B cell (primary cell): ENCODE data around the gene ERC1. TPM values are rescaled to one million over a fixed set of nuclear protein-coding genes. Genes with fewer than 3 reads are reported as not detected.

Experiments
- ATAC-seq: fragments of 200-7000 bp; cut with Tn5 transposase; one replicate; pipeline ENCODE4 v1.10.0; 2021; ENCODE audit warnings: low read depth, mild to moderate bottlenecking, moderate number of reproducible peaks, moderate library complexity
- CTCF ChIA-PET: fragments of 350-600 bp; sonication (Branson Sonifier 250); formaldehyde crosslinking; loops from one replicate; lab custom pipeline; 2021; ENCODE audit warnings: antibody characterized with exemption, inconsistent platforms; lab: Charles Lee
- POLR2A ChIA-PET: fragments of 350-600 bp; sonication (Branson Sonifier 250); formaldehyde crosslinking; loops from one replicate; lab custom pipeline; 2021; ENCODE audit warnings: antibody characterized with exemption; lab: Charles Lee
- DNase-seq: peaks from one replicate; pipeline ENCODE4 v3.0.0; 2013
- H2AFZ ChIP-seq: 2 replicates; pipeline ENCODE4 v1.6.1; 2012; ENCODE audit warnings: mild to moderate bottlenecking, low read depth, low read length; ENCODE audit not compliant: insufficient read depth, poor library complexity, severe bottlenecking
- H3K27ac ChIP-seq, 2 donors: 1 replicate in 1 of 2; 2 replicates in 1 of 2; pipeline ENCODE4 v1.5.1; 2012 to 2013; ENCODE audit warnings: low read length in 2 of 2, mild to moderate bottlenecking in 2 of 2, moderate library complexity in 1 of 2
- H3K27me3 ChIP-seq, 4 experiments: fragments of 200-600 bp in 1 of 4; sonication (generic) in 1 of 4; replicated peaks in 1 of 4; 1 replicate in 2 of 4; 2 replicates in 2 of 4; pipeline versions ENCODE4 v1.6.1 to v1.7.0; 2013 to 2016; ENCODE audit warnings: low read length in 3 of 4, mild to moderate bottlenecking in 2 of 4, mixed read lengths in 1 of 4, moderate library complexity in 1 of 4; ENCODE audit not compliant: insufficient read depth in 4 of 4, control insufficient read depth in 3 of 4; ENCODE audit errors: control extremely low read depth in 1 of 4
- H3K36me3 ChIP-seq, 2 experiments: replicated peaks in 1 of 2; 1 replicate in 1 of 2; 2 replicates in 1 of 2; pipeline versions ENCODE4 v1.6.1 to v1.7.1; 2013; ENCODE audit warnings: low read length in 1 of 2; ENCODE audit not compliant: insufficient read depth in 2 of 2, control insufficient read depth in 1 of 2; ENCODE audit errors: control extremely low read depth in 1 of 2, extremely low read depth in 1 of 2
- H3K4me1 ChIP-seq, 2 donors: fragments of 200-600 bp in 1 of 2; sonication (generic) in 1 of 2; 1 replicate in 1 of 2; 2 replicates in 1 of 2; pipeline versions ENCODE4 v1.5.1 to v1.6.1; 2013 to 2017; ENCODE audit warnings: low read length in 2 of 2; ENCODE audit not compliant: control insufficient read depth in 2 of 2, insufficient read depth in 2 of 2
- H3K4me2 ChIP-seq: replicated peaks from 2 replicates; pipeline ENCODE3; 2012; ENCODE audit warnings: mild to moderate bottlenecking, low read depth, low read length; ENCODE audit not compliant: poor library complexity, severe bottlenecking
- H3K4me3 ChIP-seq, 5 experiments: fragments of 200-600 bp in 1 of 5; sonication (generic) in 1 of 5; 1 replicate in 3 of 5; 2 replicates in 2 of 5; pipeline versions ENCODE4 v1.5.1 to v1.7.0; 2011 to 2016; ENCODE audit warnings: low read length in 4 of 5, mild to moderate bottlenecking in 4 of 5, low read depth in 2 of 5, control low read depth in 1 of 5, moderate library complexity in 1 of 5; ENCODE audit not compliant: insufficient read depth in 1 of 5; ENCODE audit errors: control extremely low read depth in 1 of 5, extremely low read depth in 1 of 5
- H3K79me2 ChIP-seq: fragments of 200-600 bp; sonication (generic); one replicate; pipeline ENCODE4 v1.6.0; 2016; ENCODE audit warnings: low read length; ENCODE audit not compliant: control insufficient read depth, insufficient read depth
- H3K9ac ChIP-seq: fragments of 200-600 bp; sonication (generic); 2 replicates; pipeline ENCODE4 v1.6.1; 2017; ENCODE audit warnings: mild to moderate bottlenecking, low read length, moderate library complexity
- H3K9me3 ChIP-seq, 3 donors: one replicate each; pipeline versions ENCODE4 v1.6.1 to v1.7.1; 2013; ENCODE audit warnings: low read length in 2 of 3; ENCODE audit not compliant: control insufficient read depth in 2 of 3, insufficient read depth in 1 of 3; ENCODE audit errors: control extremely low read depth in 1 of 3
- H4K20me1 ChIP-seq: 2 replicates; pipeline ENCODE4 v1.6.0; 2012; ENCODE audit warnings: mild to moderate bottlenecking, low read length; ENCODE audit not compliant: insufficient read depth, control insufficient read depth, poor library complexity, severe bottlenecking
- H3K27ac Mint-ChIP-seq: one replicate; pipeline ENCODE4 v1.8.0; 2021; ENCODE audit warnings: mixed read lengths
- H3K27me3 Mint-ChIP-seq: one replicate; pipeline ENCODE4 v1.8.0; 2021; ENCODE audit warnings: mixed read lengths
- H3K4me1 Mint-ChIP-seq: one replicate; pipeline ENCODE4 v1.8.0; 2021; ENCODE audit warnings: mixed read lengths
- H3K4me3 Mint-ChIP-seq: one replicate; pipeline ENCODE4 v1.8.0; 2021; ENCODE audit warnings: mixed read lengths
- H3K9me3 Mint-ChIP-seq: one replicate; pipeline ENCODE4 v1.8.0; 2022; ENCODE audit warnings: mixed read lengths; ENCODE audit not compliant: insufficient read depth
- CTCF ChIP-seq: fragments of 200-600 bp; IDR thresholded peaks from one replicate; pipeline ENCODE4 v1.8.0; 2022; ENCODE audit warnings: antibody characterized with exemption, mild to moderate bottlenecking
- EZH2 ChIP-seq: IDR thresholded peaks from 2 replicates; pipeline ENCODE4 v1.6.1; 2012; ENCODE audit warnings: borderline replicate concordance, low read depth, mild to moderate bottlenecking, moderate library complexity, low read length; ENCODE audit not compliant: insufficient read depth, poor library complexity, severe bottlenecking
- WGBS: methylation state at CpG from one replicate; pipeline ENCODE4 v1.1.5; 2013; ENCODE audit warnings: missing lambda C conversion rate; ENCODE audit not compliant: insufficient coverage; 5-methylcytosine and 5-hydroxymethylcytosine counted together
- intact Hi-C: fragments of 100-400 bp; cut with micrococcal nuclease; formaldehyde crosslinking; loops from one replicate; pipeline ENCODE4 v1.10.0; 2022
- polyA plus RNA-seq: library from polyadenylated mRNA; depleted of rRNA; stranded (reverse); fragments of >200 nt; gene quantifications from 2 replicates; pipeline ENCODE4 v1.2.3, GENCODE V29; 2012
- total RNA-seq, 2 donors: library from RNA; stranded (reverse); fragments of 120-200 nt in 1 of 2; gene quantifications; 1 replicate in 1 of 2; 2 replicates in 1 of 2; pipeline versions ENCODE4 v1.2.3 to v1.2.4, GENCODE V29; 2013 to 2022

ERC1 gene
- total and polyA plus RNA-seq, 2 donors (not counting 1 experiment from before 2014, with no cell fraction given), result 4.0 to 77.6 TPM

- ChIA-PET CTCF (no interaction called here), POLR2A (no interaction called here)
- Histone ChIP-seq H2AFZ (no peak overlapping the region), H3K36me3 (no peaks in the 10 kb centered on the region), H3K9ac (no peak overlapping the region), H3K4me2 (no peak overlapping the region), H3K27ac (no peak overlapping the region), H3K4me1 (no peaks in the 10 kb centered on the region), H3K79me2 (no peaks in the 10 kb centered on the region), H3K9me3 (no peaks in the 10 kb centered on the region), H4K20me1 (no peaks in the 10 kb centered on the region), H3K4me3 (no peak overlapping the region), H3K27me3 (no peaks in the 10 kb centered on the region)
- no CpG with 5 or more reads among the region's 3 CpGs for WGBS
- TF ChIP-seq EZH2 (no peak), CTCF (no peak)
- Mint-ChIP-seq H3K27ac (no peak overlapping the region), H3K4me1 (no peaks in the 10 kb centered on the region), H3K9me3 (no peaks in the 10 kb centered on the region), H3K27me3 (no peaks in the 10 kb centered on the region), H3K4me3 (no peak overlapping the region)
- ATAC-seq (no peak), DNase-seq (no peak)
- intact Hi-C loops, result no loop called here
These were observed 407.6 kb downstream of the ERC1 start for GRCh38 chr12:1398673-1399072.

GRCh38 chr12:1401891-1402290, 410.9 kb downstream of the ERC1 start:
- POLR2A ChIA-PET, result no interaction called here
- H3K4me1 Mint-ChIP-seq, result no peaks in the 10 kb centered on the region
- no peak overlapping the region for H2AFZ ChIP-seq

More at GRCh38 chr12:1401891-1402290, 410.9 kb downstream of the ERC1 start:
- Mint-ChIP-seq H3K27ac (no peak overlapping the region), H3K4me3 (no peak overlapping the region), H3K27me3 (no peaks in the 10 kb centered on the region), H3K9me3 (no peaks in the 10 kb centered on the region)
- no peaks in the 10 kb centered on the region for H3K36me3 ChIP-seq
- intact Hi-C loops, result no loop called here
- ATAC-seq, result no peak
- no peaks in the 10 kb centered on the region for H3K9me3 ChIP-seq
- H4K20me1 ChIP-seq, result no peaks in the 10 kb centered on the region
- no peak overlapping the region for H3K4me3 ChIP-seq
- H3K4me1 ChIP-seq, result no peaks in the 10 kb centered on the region
- no peak overlapping the region for H3K9ac ChIP-seq
- H3K4me2 ChIP-seq, result no peak overlapping the region
- no peak overlapping the region for H3K27ac ChIP-seq
- H3K79me2 ChIP-seq, result no peaks in the 10 kb centered on the region
- TF ChIP-seq EZH2, result no peak
- TF ChIP-seq CTCF, result no peak
- WGBS, result no CpG with 5 or more reads among the region's 3 CpGs
- CTCF ChIA-PET, result no interaction called here
- no peaks in the 10 kb centered on the region for H3K27me3 ChIP-seq
- no peak for DNase-seq
